SK-N-SH (cell line): ENCODE data around the gene XRN1. TPM values are rescaled to one million over a fixed set of nuclear protein-coding genes. Genes with fewer than 3 reads are reported as not detected.

Experiments
- CTCF ChIA-PET: fragments of 300-600, 350-600 bp; formaldehyde crosslinking; extraction: SDS; loops from one replicate; lab custom pipeline; 2021; lab: Yijun Ruan, JAX
- POLR2A ChIA-PET: fragments of 350-600 bp; sonication (Branson Sonifier 250); formaldehyde crosslinking; extraction: SDS; loops from one replicate; lab custom pipeline; 2020; ENCODE audit warnings: antibody characterized with exemption, inconsistent platforms; lab: Yijun Ruan, JAX
- DNase-seq: peaks from one replicate; pipeline ENCODE4 v3.0.0; 2012
- H2AFZ ChIP-seq: fragments of 200-600 bp; sonication (generic); 2 replicates; pipeline ENCODE4 v1.8.1; 2016; ENCODE audit warnings: antibody characterized with exemption, mild to moderate bottlenecking, low read depth
- H3F3A ChIP-seq: fragments of 200-600 bp; sonication (generic); replicated peaks from 2 replicates; pipeline ENCODE3; 2016; ENCODE audit warnings: antibody characterized with exemption, mild to moderate bottlenecking; ENCODE audit not compliant: insufficient read depth
- H3K27ac ChIP-seq, 2 experiments: fragments of 200-500 bp in 1 of 2; fragments of 200-600 bp in 1 of 2; sonication (Bioruptor generic) in 1 of 2; sonication (generic), shearing (Covaris generic) in 1 of 2; 2 replicates each; pipeline versions ENCODE4 v1.5.1 to v1.6.1; 2014 to 2016; ENCODE audit warnings: low read depth in 2 of 2, inconsistent platforms in 1 of 2, low read length in 1 of 2, mild to moderate bottlenecking in 1 of 2, mixed read lengths in 1 of 2
- H3K27me3 ChIP-seq: fragments of 200-600 bp; sonication (generic), shearing (Covaris generic); 2 replicates; pipeline ENCODE4 v1.6.1; 2016; ENCODE audit warnings: mixed run types; ENCODE audit not compliant: insufficient read depth
- H3K36me3 ChIP-seq, 2 experiments: fragments of 200-500 bp in 1 of 2; fragments of 200-600 bp in 1 of 2; sonication (Bioruptor generic) in 1 of 2; sonication (generic) in 1 of 2; replicated peaks in 1 of 2; 2 replicates each; pipeline versions ENCODE3 to v1.5.1; 2014 to 2016; ENCODE audit warnings: low read length in 1 of 2, mild to moderate bottlenecking in 1 of 2; ENCODE audit not compliant: insufficient read depth in 2 of 2, control insufficient read depth in 1 of 2
- H3K4me1 ChIP-seq, 2 experiments: fragments of 200-500 bp in 1 of 2; fragments of 200-600 bp in 1 of 2; sonication (Bioruptor generic) in 1 of 2; sonication (generic), shearing (Covaris generic) in 1 of 2; 2 replicates each; pipeline versions ENCODE4 v1.5.1 to v1.6.1; 2014 to 2016; ENCODE audit warnings: low read depth in 1 of 2, low read length in 1 of 2, mixed run types in 1 of 2; ENCODE audit not compliant: insufficient read depth in 2 of 2, control insufficient read depth in 1 of 2
- H3K4me2 ChIP-seq: fragments of 200-600 bp; sonication (generic), shearing (Covaris generic); 2 replicates; pipeline ENCODE4 v1.6.1; 2017; ENCODE audit warnings: mixed run types
- H3K4me3 ChIP-seq, 2 experiments: fragments of 200-500 bp in 1 of 2; fragments of 200-600 bp in 1 of 2; sonication (Bioruptor generic) in 1 of 2; sonication (generic), shearing (Covaris generic) in 1 of 2; 2 replicates each; pipeline versions ENCODE4 v1.5.1 to v1.8.1; 2014 to 2016; ENCODE audit warnings: low read depth in 2 of 2, inconsistent platforms in 1 of 2, low read length in 1 of 2, mild to moderate bottlenecking in 1 of 2, mixed read lengths in 1 of 2, moderate library complexity in 1 of 2
- H3K79me2 ChIP-seq: fragments of 200-600 bp; sonication (generic); 2 replicates; pipeline ENCODE4 v1.8.1; 2017; ENCODE audit warnings: mild to moderate bottlenecking; ENCODE audit not compliant: insufficient read depth
- H3K9ac ChIP-seq: fragments of 200-600 bp; sonication (generic); 2 replicates; pipeline ENCODE4 v1.6.1; 2017; ENCODE audit warnings: mixed run types
- H3K9me2 ChIP-seq: fragments of 200-600 bp; sonication (generic); 2 replicates; pipeline ENCODE4 v1.6.1; 2017; ENCODE audit warnings: mixed run types
- H3K9me3 ChIP-seq: fragments of 200-600 bp; sonication (generic); 2 replicates; pipeline ENCODE4 v1.6.1; 2017; ENCODE audit warnings: mixed run types, mild to moderate bottlenecking, moderate library complexity
- H4K20me1 ChIP-seq: fragments of 200-600 bp; sonication (generic); 2 replicates; pipeline ENCODE4 v1.6.1; 2017; ENCODE audit warnings: mild to moderate bottlenecking, mixed run types; ENCODE audit not compliant: insufficient read depth
- ELF1 ChIP-seq: IDR thresholded peaks from 2 replicates; pipeline ENCODE4 v1.4.0; 2012
- FOSL2 ChIP-seq: IDR thresholded peaks from 2 replicates; pipeline ENCODE4 v1.4.0; 2012; ENCODE audit warnings: low read depth, mild to moderate bottlenecking, moderate library complexity, borderline replicate concordance
- FOXJ3 ChIP-seq: sonication (generic); formaldehyde crosslinking; IDR thresholded peaks from 2 replicates; pipeline ENCODE4 v1.5.1; 2020; ENCODE audit warnings: mild to moderate bottlenecking, missing genetic modification reagents
- NFIC ChIP-seq: IDR thresholded peaks from 2 replicates; pipeline ENCODE4 v1.4.0; 2012; ENCODE audit warnings: borderline replicate concordance
- RCOR1 ChIP-seq: fragments of 150-350 bp; IDR thresholded peaks from 2 replicates; pipeline ENCODE4 v1.6.1; 2017; ENCODE audit warnings: antibody characterized with exemption, low read length
- SMC3 ChIP-seq: IDR thresholded peaks from 2 replicates; pipeline ENCODE4 v1.6.1; 2012; ENCODE audit warnings: low read depth, low read length, improper control_type of control experiment
- TCF12 ChIP-seq: IDR thresholded peaks from 2 replicates; pipeline ENCODE4 v1.4.0; 2012
- TEAD4 ChIP-seq: IDR thresholded peaks from 2 replicates; pipeline ENCODE4 v1.4.0; 2012; ENCODE audit warnings: mild to moderate bottlenecking, borderline replicate concordance; ENCODE audit not compliant: insufficient read depth
- YY1 ChIP-seq: IDR thresholded peaks from 2 replicates; pipeline ENCODE4 v1.4.0; 2012; ENCODE audit warnings: low read depth, mild to moderate bottlenecking
- WGBS: methylation state at CpG from one replicate; pipeline ENCODE4 v1.1.6; 2017; ENCODE audit warnings: low lambda C conversion rate; 5-methylcytosine and 5-hydroxymethylcytosine counted together
- polyA plus RNA-seq, 3 experiments: library from polyadenylated mRNA; depleted of rRNA; stranded (reverse); fragments of >200 nt; gene quantifications; 2 replicates each; pipeline ENCODE4 v1.2.3, GENCODE V29; 2012
- TF ChIP-seq, protein P1 (sequence below): IDR thresholded peaks from 2 replicates; pipeline ENCODE4 v1.6.1; 2012; ENCODE audit warnings: mild to moderate bottlenecking, low read depth, low read length, moderate library complexity

Gene XRN1
- polyA plus RNA-seq, 1 of the 3 experiments (the other 2 are of a cell fraction) = 2.7 TPM

DNA sequence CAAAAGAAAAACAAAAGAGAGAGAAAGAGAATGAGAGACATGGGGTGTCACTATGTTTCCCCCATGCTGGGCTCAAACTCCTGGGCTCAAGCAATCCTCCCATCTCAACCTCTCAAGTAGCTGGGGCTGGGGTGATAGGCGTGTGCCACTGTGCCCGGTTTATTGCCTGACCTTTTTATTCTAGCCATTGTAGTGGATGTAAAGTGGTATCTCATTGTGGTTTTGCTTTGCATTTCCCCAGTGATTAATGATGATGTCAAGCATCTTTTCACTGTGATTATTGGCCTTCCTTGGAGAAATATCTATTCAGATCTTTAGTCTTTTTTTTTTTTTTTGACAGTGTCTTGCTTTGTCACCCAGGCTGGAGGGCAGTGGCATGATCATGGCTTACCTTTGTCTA, 184.7 kb downstream of the XRN1 start:
- no peak for TF ChIP-seq RCOR1
- no peak for TF ChIP-seq FOXJ3 (CRISPR knock-in tag)
- no peak for TF ChIP-seq YY1
- no peak for TF ChIP-seq NFIC
- TF ChIP-seq, protein P1, sequence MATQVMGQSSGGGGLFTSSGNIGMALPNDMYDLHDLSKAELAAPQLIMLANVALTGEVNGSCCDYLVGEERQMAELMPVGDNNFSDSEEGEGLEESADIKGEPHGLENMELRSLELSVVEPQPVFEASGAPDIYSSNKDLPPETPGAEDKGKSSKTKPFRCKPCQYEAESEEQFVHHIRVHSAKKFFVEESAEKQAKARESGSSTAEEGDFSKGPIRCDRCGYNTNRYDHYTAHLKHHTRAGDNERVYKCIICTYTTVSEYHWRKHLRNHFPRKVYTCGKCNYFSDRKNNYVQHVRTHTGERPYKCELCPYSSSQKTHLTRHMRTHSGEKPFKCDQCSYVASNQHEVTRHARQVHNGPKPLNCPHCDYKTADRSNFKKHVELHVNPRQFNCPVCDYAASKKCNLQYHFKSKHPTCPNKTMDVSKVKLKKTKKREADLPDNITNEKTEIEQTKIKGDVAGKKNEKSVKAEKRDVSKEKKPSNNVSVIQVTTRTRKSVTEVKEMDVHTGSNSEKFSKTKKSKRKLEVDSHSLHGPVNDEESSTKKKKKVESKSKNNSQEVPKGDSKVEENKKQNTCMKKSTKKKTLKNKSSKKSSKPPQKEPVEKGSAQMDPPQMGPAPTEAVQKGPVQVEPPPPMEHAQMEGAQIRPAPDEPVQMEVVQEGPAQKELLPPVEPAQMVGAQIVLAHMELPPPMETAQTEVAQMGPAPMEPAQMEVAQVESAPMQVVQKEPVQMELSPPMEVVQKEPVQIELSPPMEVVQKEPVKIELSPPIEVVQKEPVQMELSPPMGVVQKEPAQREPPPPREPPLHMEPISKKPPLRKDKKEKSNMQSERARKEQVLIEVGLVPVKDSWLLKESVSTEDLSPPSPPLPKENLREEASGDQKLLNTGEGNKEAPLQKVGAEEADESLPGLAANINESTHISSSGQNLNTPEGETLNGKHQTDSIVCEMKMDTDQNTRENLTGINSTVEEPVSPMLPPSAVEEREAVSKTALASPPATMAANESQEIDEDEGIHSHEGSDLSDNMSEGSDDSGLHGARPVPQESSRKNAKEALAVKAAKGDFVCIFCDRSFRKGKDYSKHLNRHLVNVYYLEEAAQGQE = no peak
- no peak for TF ChIP-seq ELF1
- no peak for TF ChIP-seq SMC3
- TF ChIP-seq TCF12 = no peak
- TF ChIP-seq FOSL2 = no peak
- no peak for TF ChIP-seq TEAD4
- no peaks in the 10 kb centered on the region for H3K9me2 ChIP-seq
- no peak overlapping the region for H2AFZ ChIP-seq
- no peaks in the 10 kb centered on the region for H4K20me1 ChIP-seq
- H3K9ac ChIP-seq = no peak overlapping the region
- H3K4me3 ChIP-seq = no peak overlapping the region
- no peaks in the 10 kb centered on the region for H3K4me1 ChIP-seq
- ChIA-PET CTCF (no interaction called here), POLR2A (no interaction called here)
- WGBS = 34% methylated on average over 2 of the region's 2 CpGs
- no peak overlapping the region for H3K4me2 ChIP-seq
- H3K27me3 ChIP-seq = no peaks in the 10 kb centered on the region
- no peaks in the 10 kb centered on the region for H3K36me3 ChIP-seq
- H3F3A ChIP-seq = peaks cover 4% of the 10 kb centered on the region
- H3K79me2 ChIP-seq = no peaks in the 10 kb centered on the region
- H3K27ac ChIP-seq = no peak overlapping the region
- H3K9me3 ChIP-seq = no peaks in the 10 kb centered on the region
- no peak for DNase-seq

DNA sequence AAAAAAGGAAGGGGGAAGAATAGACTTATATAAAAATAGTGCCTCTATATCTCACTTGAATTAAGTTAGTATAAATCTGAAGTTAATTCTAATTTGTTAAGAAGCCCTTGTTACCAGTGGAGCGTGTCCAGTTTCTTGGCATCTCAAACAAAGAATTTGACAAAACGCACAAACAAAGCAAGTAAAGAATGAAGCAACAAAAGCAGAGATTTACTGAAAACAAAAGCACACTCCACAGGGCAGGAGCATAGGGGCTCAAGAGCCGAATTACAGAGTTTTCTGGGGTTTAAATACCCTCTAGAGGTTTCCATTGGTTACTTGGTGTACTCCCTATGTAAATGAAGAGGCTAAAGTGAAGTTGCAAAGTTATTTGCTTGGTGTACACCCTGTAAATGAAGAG, 188.5 kb downstream of the XRN1 start:
- H3F3A ChIP-seq = peaks cover 4% of the 10 kb centered on the region
- no peak for TF ChIP-seq TEAD4
- TF ChIP-seq, all 33 proteins: peak for 0
- Histone ChIP-seq H4K20me1 (no peaks in the 10 kb centered on the region), H3K27me3 (no peaks in the 10 kb centered on the region), H3K4me1 (no peaks in the 10 kb centered on the region), H3K9me2 (no peaks in the 10 kb centered on the region), H2AFZ (0 out of 2 replicates have a peak overlapping the region, but pooled peaks have one; percentile 41), H3K9ac (no peak overlapping the region), H3K79me2 (no peaks in the 10 kb centered on the region), H3K4me3 (no peak overlapping the region), H3K27ac (no peak overlapping the region), H3K4me2 (no peak overlapping the region), H3K36me3 (no peaks in the 10 kb centered on the region), H3K9me3 (no peaks in the 10 kb centered on the region)
- POLR2A ChIA-PET = no interaction called here
- CTCF ChIA-PET = interaction anchor here (0.9 to 1.3 kb wide), 2 partner anchors 21 to 89 kb away, joined by 3 to 5 read pairs; no protein-coding TSS in a partner anchor
- no peak for DNase-seq
- WGBS = 75% methylated on average over 3 of the region's 3 CpGs
